CD4-positive, alpha-beta T cell treated with Interleukin-12 subunit alpha and Interleukin-12 subunit beta, for 1 hour (primary cell): ENCODE measurements around the gene TRAF3IP1.
"Not testable (repeated sequence)": the region's sequence is repeated elsewhere in the genome, so short reads cannot be mapped to it uniquely, and the experiment has no call there.

Source experiments
- DNase-seq: peaks from one replicate; pipeline ENCODE4 v3.0.0-alpha.2; 2020

TRAF3IP1 gene

GRCh38 chr2:238382381-238382781, 62.1 kb downstream of the TRAF3IP1 start:
- no peak for DNase-seq

DNA sequence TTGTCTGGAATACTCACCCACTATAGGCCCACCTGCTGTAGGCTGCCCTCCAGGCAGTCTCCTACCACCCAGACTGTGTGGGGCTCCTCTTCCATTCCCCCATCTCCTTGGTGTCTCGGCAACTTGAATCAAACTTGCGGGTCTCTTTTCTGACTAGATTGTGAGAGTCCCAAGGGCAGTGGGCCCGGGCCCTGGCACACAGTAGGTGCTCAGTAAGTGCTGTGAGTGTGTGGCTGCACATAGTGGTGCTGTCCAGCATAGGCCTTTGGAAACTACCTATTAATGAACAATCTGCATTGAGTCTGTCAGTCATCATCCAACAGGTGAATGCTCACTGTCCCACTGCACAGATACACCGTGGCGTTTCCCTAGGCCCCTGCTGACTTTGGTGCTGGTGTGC, 62.8 kb downstream of the TRAF3IP1 start:
- DNase-seq = no peak

DNA sequence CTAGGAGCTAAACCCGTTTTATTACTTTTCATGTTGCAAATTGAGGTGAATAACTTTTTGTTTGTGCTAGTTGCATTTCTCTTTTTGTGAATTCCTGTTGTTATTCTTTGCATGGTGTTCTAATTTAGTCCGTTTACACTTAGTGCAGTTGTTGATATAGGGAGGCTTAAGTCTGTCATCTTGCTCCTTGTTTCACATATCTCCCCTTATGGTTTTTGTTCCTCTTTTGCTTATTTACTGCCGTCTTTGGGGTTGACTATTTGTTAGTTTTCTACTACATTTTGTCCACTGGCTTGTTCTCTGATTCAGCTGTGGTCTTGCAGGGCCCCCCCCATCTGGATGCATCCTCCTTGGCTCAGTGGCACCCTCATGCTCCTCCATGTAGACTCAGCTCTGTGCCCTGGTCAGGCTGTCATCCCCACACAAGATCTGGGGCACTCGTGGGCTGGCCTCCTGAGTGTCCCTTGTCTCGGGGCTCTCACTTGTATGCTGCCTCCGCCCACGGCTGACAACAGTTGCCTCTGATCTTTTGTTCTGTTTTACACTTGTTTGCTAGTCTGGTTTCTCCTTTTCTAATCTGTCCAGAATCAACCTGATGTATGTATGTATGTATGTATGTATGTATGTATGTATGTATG, 63.5 kb downstream of the TRAF3IP1 start:
- DNase-seq = no peak

GRCh38 chr2:238387332-238387731, 67.0 kb downstream of the TRAF3IP1 start:
- DNase-seq = no peak

- DNase-seq = no peak
These were observed 68.5 kb downstream of the TRAF3IP1 start for GRCh38 chr2:238388794-238389193.

DNA sequence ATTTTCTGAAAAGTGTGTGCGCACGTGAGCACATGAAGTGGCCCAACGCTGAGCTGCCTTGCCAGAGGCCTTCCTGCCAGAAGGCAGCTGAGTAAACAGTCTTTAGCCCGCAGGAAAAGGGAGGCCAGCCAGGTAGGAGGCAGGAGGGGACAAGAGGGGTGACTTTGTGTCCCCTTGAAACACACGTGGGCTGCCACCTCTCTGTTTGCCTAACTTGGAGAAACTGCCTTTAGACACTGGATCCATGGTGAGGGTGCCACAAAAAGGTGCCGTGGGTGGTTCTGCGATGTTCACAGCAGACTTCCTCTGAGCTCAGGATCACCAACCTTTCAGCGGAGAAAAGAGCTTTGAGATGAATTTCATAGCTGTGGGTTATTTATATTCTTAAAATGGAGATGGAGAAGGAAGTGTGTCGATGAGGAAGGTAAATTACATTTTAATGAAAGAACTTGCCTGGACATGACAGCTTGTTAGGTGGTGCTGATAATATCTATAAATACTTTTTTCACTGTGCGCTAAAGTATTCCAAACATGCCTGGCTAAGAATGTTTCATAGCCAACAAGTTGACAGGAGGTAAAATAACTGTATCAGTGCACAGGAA, 69.8 kb downstream of the TRAF3IP1 start:
- no peak for DNase-seq

DNA sequence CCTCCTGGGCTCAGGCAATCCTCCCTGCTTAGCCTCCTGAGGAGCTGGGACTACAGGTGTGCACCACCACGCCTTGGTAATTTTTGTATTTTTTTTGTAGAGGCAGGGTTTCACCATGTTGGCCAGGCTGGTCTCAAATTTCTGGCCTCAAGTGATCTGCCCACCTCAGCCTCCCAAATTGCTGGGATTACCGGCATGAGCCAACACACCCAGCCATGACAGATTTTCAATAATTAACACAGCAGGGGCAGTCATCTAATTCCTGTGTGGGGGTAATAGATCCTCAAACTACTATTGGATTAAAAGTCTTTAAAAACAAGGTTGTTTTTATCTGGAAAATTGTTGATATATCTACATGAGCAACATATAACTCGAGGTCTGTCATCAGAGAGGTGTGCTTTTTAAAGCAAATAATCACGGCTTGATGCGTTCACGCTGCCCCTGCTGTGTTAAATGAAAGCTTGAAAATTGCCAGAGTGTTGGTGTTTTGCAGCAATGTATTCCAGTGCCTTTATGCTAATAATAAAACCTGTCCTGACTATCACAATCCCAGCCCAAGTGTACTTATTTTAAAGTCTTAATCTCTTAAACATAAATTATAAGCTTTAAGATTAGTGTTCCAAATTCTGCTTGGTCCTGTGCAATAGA, 70.8 kb downstream of the TRAF3IP1 start:
- DNase-seq = no peak

DNA sequence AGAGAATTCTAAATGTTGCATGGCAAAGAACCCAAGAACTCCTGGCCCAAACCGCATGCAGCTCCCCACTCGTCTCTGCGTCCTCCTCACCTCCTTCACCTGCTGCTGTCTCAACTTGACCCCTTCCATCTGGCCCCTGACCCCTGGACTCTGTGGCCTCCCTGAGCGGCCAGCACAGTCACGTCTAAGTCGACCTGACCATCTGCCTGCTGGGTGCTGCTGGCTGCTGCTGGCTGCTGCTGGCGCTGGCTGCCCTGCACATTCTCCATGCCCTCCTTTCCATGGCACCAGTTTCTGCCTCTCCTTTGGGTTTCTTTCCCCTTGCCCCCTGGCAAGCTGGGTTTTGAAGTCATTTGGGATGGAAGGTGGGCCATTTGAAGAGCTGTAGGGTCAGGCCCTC, 76.3 kb downstream of the TRAF3IP1 start:
- DNase-seq = no peak

GRCh38 chr2:238397356-238397755, 77.0 kb downstream of the TRAF3IP1 start:
- DNase-seq = no peak

DNA sequence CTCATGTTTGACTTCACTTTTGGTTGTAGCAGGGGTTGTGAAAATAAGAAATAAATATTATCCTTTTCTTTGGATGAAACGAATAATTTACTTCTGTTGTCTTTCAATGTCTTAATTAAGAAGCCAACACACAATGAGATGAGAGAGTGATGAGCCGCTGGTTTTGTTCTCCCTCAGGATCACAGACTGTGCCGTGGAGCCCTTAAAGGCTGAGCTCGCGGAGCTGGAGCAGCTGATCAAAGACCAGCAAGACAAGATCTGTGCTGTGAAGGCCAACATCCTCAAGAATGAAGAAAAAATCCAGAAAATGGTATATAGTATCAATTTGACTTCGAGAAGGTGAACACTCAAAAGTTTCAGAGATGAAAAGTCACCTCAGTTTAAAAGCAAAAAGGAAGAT, 78.3 kb downstream of the TRAF3IP1 start:
- DNase-seq = no peak

DNA sequence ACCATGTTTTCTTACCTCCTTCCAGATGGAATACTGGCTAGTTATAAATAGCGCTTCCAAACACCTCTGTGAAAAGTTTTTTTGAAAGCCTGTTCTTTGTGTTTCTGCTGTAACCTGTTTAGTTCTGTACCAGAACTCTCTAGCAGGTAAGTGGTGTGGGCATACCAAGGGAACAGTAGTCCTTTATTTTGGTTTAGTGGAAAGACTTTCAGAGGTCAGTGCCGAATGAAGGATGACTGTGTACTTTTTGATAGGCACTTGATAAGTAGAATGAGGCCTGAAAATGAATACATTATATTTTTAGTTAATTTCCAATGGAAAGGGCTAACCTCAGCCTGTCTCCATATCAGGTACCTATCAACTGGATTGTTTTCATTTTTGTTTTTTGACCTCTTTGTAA, 78.8 kb downstream of the TRAF3IP1 start:
- DNase-seq = no peak

DNA sequence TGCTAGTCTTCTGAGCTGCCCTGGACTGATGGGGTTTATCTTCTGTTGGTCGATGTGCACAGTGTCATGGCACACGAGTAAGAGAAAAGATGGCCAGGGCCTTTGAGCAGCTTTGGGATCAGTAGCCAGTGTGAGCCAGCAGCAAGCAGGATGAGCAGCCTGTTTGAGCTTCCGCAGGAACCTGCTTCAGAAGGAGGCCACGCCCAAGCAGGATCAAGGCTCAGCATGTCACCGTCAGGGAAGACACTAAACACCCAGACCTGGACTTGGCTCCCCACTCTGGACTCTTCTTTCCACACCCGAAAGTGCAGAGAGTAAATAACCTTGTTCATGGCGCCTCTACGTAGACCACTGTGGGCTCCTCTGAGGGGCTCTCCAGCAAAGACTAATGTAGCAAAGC, 81.2 kb downstream of the TRAF3IP1 start:
- DNase-seq = no peak

DNA sequence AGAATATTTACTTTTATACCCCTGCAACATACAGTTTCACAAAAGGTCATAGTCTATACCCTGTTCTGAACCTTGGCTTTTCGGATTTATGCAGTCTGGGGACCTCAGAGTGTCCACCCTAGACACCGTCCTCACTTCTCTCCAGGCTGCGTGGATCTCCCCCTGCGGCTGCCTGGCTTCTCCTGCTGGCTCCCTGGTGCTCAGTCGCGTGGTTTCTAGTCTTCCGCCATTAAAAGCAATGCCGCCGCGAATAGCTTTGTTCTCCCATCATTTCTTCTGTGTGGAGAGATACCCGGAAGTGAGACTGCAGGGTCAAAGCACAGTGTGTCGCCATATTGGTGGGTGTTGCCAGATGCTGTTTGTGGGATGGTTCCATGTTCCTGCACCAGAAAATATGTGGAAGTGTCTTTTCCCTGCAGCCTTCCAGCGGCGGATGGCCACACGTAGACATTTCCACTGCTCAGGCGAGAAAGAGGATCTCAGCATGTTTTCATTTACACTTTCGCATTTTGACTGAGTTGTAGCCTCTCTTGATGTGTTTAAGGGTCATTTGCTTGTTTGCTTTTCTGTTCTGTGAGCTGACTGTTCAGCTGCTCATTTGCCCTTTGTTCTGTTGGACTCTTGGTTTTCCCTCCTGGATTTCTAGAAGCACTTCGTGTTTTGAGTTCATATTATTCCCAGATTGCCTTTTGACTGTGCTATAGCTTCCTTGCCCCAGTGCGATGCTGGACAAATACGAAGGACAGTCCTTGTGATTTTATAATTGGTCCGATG, 83.5 kb downstream of the TRAF3IP1 start:
- no peak for DNase-seq

GRCh38 chr2:238404406-238405216, 84.3 kb downstream of the TRAF3IP1 start:
- DNase-seq = no peak

DNA sequence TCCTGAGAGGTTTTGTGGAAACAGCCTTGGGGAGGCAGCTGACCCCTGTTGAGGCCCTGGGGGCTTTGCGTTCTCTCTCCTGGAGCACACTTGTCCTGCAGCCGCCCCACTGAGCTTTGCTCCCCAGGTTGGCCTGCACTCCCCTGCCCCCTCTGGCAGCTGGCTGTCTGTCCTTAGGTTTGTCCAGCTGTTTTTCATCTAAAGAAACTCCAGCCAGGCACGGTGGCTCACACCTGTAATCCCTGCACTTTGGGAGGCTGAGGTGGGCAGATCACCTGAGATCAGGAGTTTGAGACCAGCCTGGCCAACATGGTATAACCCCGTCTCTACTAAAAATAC, 84.9 kb downstream of the TRAF3IP1 start:
- DNase-seq = not testable (repeated sequence)

- no peak for DNase-seq
These were observed 86.1 kb downstream of the TRAF3IP1 start for GRCh38 chr2:238406221-238406997.

- DNase-seq = no peak
These were observed 86.6 kb downstream of the TRAF3IP1 start for GRCh38 chr2:238406998-238407285.

GRCh38 chr2:238407566-238407965, 87.2 kb downstream of the TRAF3IP1 start:
- no peak for DNase-seq

GRCh38 chr2:238408615-238409340, 88.5 kb downstream of the TRAF3IP1 start:
- no peak for DNase-seq

GRCh38 chr2:238409341-238410199, 89.3 kb downstream of the TRAF3IP1 start:
- DNase-seq = no peak
